Measurements from ENCODE around the gene AKAP13.

Gene AKAP13

GRCh38 chr15:85788771-85789495 is 408.5 kb downstream of the AKAP13 start:
- no peak for TF ChIP-seq ZFX (IDR thresholded peaks at IDR 0.05; ENCODE audit: borderline replicate concordance)
- peak; percentile 17; the same call in 1 of the 2 replicates for TF ChIP-seq CTCF (IDR thresholded peaks at IDR 0.05)
- peak overlapping the region; percentile 33 for H3K27ac ChIP-seq

GRCh38 chr15:85789496-85789875 is 409.1 kb downstream of the AKAP13 start:
- H3K27ac ChIP-seq, result peak overlapping the region; percentile 33
- TF ChIP-seq CTCF (IDR thresholded peaks at IDR 0.05), result no peak
- no peak for TF ChIP-seq ZFX (IDR thresholded peaks at IDR 0.05; ENCODE audit: borderline replicate concordance)

DNA sequence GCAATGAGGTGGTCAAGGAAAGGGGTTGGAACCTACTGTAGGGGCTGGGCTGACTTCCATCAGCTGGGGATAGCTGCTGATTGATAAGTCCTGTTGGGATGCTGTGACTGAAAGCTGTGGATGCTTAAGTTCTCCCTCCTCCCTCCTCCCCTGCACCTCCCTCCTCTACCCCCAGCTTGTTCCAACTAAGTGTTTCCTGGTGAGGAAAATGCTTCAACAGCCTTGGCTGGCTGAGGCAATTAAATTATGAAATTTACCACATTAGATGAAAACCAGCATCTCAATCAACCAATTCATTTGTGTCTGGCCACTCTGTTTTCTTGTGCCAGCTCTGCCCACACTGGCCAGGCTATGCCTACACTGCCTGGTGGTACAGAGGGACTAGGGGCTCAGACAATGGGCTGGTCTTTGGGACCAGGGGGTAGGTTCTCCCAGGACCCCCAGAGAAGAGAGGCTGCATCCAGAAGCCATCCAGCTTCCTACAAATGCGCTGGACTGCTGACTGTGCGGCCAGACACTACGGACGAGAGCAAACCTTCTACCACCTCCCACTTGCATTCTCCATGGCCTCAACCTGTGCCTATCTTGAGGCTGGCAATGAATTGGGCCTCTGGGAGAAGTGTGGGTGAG is 411.8 kb downstream of the AKAP13 start:
- no peak overlapping the region for H3K27ac ChIP-seq
- TF ChIP-seq CTCF (IDR thresholded peaks at IDR 0.05) (no peak), ZFX (IDR thresholded peaks at IDR 0.05; ENCODE audit: borderline replicate concordance) (no peak)

- no peak overlapping the region for H3K27ac ChIP-seq
- TF ChIP-seq ZFX (IDR thresholded peaks at IDR 0.05; ENCODE audit: borderline replicate concordance) (no peak), CTCF (IDR thresholded peaks at IDR 0.05) (no peak)
Observed at GRCh38 chr15:85792912-85793590, 412.6 kb downstream of the AKAP13 start.

GRCh38 chr15:85793641-85794597 is 413.5 kb downstream of the AKAP13 start:
- TF ChIP-seq CTCF (IDR thresholded peaks at IDR 0.05) (no peak), ZFX (IDR thresholded peaks at IDR 0.05; ENCODE audit: borderline replicate concordance) (no peak)
- H3K27ac ChIP-seq, result peak overlapping the region; percentile 71

- H3K27ac ChIP-seq, result peak within 1 kb of the TSS; percentile 71
- TF ChIP-seq ZFX (IDR thresholded peaks at IDR 0.05; ENCODE audit: borderline replicate concordance), result no peak
- TF ChIP-seq CTCF (IDR thresholded peaks at IDR 0.05), result no peak
Observed at GRCh38 chr15:85794598-85795336, 414.4 kb downstream of the AKAP13 start, which contains the start of gene KLHL25. KLHL25 (minus strand) TSS chr15:85794925; CDS start chr15:85769810, 25,115 bp downstream.

Measured in 22Rv1 (cell line).